Subcutaneous adipose tissue (tissue), 4 donors: Measurements from ENCODE around the gene NAV2. TPM values are rescaled to one million over a fixed set of nuclear protein-coding genes. Genes with fewer than 3 reads are reported as not detected.

ENCODE experiments used
- CTCF ChIP-seq: fragments of 450-650 bp; IDR thresholded peaks from one replicate; pipeline ENCODE4 v1.5.1; 2016; ENCODE audit warnings: low read depth, mild to moderate bottlenecking, control low read depth, antibody characterized with exemption, moderate library complexity
- total RNA-seq, 4 donors: library from RNA; depleted of rRNA; stranded (reverse); fragments of >200 nt; gene quantifications; one replicate each; pipeline ENCODE4 v1.1.0, GENCODE V29; 2016

NAV2 gene
- total RNA-seq, 4 donors from 2014 or later, result 13.6 to 31.5 (median 27.8) TPM

GRCh38 chr11:19933801-19934488 is 221.3 kb downstream of the NAV2 start:
- TF ChIP-seq CTCF, result no peak

- TF ChIP-seq CTCF, result no peak
Measured at GRCh38 chr11:19934828-19935259, 222.2 kb downstream of the NAV2 start.

- no peak for TF ChIP-seq CTCF
Measured at GRCh38 chr11:19935507-19935906, 222.9 kb downstream of the NAV2 start.

- no peak for TF ChIP-seq CTCF
Measured at GRCh38 chr11:19936461-19936860, 223.8 kb downstream of the NAV2 start.

- no peak for TF ChIP-seq CTCF
Measured at GRCh38 chr11:19938169-19938856, 225.7 kb downstream of the NAV2 start.

- no peak for TF ChIP-seq CTCF
Measured at GRCh38 chr11:19938866-19939265, 226.2 kb downstream of the NAV2 start.

GRCh38 chr11:19939415-19939929 is 226.8 kb downstream of the NAV2 start:
- TF ChIP-seq CTCF, result no peak
